HG02759 (cell line): Measurements from ENCODE around the gene GSK3A.

Experiments
- ATAC-seq: cut with Tn5 transposase; IDR thresholded peaks from one replicate; pipeline ENCODE4 v1.9.1; 2021; ENCODE audit warnings: mild to moderate bottlenecking, moderate library complexity; ENCODE audit not compliant: unreplicated experiment

Gene GSK3A

DNA sequence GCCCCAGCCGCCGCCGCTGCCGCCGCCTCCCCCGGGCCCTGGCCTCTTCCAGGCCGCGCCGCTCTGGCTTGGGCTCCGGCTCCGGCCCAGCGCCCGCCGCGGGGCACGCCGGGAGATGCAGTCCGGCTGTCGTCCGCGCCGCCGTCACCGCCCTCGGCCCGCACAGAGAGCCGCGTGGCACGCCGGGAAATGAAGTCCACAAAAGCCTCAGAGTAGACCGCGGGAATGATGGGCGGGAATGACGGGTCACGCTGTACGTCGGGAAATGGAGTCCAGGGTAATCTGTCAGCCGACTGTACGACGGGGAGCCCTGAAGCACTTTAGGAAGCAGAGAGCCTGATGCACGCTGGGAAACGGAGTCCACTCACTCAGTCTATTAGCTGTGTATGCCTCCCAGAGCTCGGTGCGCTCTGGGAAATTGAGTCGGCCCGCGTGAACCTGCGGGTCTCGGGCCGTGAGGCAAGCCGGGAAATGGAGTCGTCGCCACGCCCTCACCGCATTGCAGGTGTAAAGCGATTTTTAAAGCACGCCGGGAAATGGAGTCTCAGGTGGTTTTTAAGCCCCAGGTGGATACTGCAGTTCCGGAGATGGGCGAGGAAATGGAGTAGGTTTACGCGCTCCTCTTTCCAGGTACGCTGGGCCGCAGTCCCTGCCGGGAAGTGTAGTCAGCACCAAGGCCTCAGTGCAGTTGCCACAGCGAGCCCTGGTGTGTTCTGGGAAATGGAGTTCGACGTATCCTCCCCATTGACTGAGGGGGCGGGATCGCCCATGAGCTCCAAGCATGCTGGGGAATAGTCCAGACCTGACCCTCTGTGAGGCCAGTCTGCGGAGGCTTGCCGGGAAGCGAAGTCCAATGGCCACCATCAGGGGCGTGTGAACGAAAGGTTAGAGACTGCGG is at the start of gene GSK3A:
GSK3A (minus strand) TSS at position 91 of the 898 bp plus-strand sequence. CDS start 137 bp downstream, outside the sequence.
- ATAC-seq, result peak; percentile 68

DNA sequence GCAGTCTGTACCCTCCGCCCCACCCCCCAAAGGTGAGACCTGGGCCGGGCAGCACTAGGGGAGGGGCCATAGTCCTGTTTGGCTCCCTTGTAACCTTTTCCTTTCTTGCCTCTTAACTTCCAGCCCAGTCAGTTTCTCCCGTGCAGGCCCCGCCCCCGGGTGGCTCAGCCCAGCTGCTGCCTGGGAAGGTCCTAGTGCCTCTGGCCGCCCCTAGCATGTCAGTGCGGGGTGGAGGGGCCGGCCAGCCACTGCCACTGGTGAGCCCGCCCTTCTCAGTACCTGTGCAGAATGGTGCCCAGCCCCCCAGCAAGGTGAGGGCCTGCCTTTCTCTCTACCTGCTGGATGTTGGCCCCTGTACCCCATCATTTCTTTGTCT is 49.0 kb upstream of the GSK3A start:
- ATAC-seq, result no peak

GRCh38 chr19:42290523-42291434 is 48.4 kb upstream of the GSK3A start:
- ATAC-seq, result no peak

DNA sequence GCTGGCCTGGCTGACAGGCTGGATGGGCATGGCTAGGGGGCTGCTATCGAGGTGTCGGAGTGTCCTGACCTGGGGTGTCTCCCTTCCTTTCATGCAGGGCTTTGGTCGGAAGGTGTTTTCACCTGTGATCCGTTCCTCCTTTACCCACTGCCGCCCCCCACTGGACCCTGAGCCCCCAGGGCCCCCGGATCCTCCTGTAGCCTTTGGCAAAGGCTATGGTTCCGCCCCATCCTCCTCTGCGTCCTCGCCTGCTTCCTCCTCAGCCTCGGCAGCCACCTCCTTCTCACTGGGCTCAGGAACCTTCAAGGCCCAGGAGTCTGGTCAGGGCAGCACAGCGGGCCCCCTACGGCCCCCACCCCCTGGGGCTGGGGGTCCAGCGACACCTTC is 47.7 kb upstream of the GSK3A start:
- no peak for ATAC-seq

DNA sequence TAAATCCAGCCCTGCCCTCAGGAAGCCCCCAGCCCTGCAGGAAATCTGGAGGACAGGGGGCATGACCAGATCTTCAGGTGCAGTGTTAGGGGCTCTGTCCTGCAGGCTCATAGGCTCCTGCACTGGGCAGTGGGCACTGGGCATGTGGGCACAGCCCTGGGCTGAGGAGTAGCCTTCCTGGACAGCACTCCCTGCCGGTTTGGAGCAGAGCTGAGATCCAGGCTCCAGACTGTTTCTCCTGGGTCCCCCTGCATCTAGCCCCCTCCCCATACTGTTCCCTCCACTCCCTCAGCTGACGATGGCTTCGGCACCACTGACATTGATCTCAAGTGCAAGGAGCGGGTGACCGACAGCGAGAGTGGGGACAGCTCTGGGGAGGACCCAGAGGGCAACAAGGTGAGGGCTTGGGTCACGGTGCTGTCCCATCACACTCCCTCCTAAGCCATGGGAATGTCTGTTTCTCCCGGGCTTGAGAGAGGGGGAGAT is 47.2 kb upstream of the GSK3A start:
- no peak for ATAC-seq

GRCh38 chr19:42288881-42289555 is 46.6 kb upstream of the GSK3A start:
- ATAC-seq, result no peak

DNA sequence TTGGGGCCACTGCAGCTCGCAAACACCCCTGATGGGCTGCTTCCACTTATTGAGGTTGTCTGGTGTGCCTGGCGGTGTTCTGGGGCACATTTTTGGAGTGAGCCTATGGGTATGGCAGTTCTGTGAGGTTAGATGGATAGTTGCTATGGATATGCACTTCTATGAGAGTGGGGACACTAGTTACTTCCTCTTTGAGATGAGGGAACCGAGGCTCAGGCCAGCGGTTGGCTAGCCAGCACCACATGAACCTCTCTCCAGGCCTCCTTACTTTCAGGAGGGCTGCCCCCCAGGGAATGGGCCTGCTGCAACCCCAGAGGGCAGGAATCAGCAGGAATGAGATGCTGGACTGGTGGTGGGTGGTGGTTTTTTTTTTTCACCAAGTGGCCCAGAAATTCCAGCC is 46.0 kb upstream of the GSK3A start:
- no peak for ATAC-seq

- no peak for ATAC-seq
Measured at GRCh38 chr19:42287827-42288107, 45.4 kb upstream of the GSK3A start.

DNA sequence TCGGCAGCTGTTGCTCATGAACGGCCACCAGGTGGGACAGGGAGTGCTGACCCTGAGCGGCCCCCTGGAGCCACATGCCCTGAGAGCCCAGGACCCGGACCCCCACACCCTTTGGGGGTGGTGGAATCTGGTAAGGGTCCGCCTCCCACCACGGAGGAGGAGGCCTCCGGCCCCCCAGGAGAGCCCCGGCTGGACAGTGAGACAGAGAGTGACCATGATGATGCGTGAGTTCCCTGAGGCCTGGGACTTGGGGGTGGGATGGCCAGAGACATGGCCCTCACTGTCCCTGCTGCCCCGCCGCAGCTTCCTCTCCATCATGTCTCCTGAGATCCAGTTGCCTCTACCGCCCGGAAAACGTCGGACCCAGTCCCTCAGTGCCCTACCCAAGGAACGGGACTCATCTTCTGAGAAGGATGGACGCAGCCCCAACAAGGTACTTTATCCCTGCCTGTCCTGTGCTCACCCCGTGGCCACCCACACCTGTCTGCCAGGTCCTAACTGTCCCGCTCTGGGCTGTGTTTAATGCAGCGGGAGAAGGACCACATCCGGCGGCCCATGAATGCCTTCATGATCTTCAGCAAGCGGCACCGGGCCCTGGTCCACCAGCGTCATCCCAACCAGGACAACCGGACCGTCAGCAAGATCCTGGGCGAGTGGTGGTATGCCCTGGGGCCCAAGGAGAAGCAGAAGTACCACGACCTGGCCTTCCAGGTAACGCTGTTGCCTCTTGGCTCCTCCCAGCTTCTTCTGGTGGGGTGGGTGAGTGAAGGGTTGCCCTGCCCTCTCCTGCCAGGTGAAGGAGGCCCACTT is 44.8 kb upstream of the GSK3A start:
- ATAC-seq, result no peak

DNA sequence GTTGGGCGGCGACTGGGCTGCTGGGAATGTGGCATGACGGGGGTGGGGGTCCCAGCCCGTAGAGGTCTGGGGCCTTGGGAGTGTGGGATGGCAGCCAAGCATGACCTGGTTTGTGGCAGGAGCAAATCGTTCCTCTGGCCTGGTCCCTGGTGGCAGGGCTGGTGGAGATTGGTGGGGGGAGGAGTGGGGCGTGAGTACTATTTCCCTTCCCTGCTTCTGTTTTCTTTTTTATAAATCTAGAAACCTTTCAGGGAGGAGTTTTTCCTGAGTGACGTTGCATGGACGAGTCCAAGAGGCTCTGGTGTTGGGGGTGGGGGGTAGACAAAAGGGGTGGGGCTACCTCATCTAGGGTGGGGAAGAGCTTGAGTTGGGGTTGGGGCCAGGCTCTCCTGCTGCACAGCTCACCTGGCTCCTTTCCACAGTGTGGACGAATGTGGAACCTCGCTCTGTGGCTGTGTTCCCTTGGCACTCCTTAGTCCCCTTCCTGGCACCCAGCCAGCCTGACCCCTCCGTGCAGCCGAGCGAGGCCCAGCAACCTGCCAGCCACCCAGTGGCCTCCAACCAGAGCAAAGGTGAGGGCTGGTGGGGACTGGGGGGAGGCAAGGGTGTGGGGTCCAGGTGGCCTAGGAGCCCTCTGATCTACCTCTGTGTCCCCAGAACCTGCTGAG is 44.1 kb upstream of the GSK3A start:
- no peak for ATAC-seq

GRCh38 chr19:42285988-42286348 is 43.6 kb upstream of the GSK3A start:
- no peak for ATAC-seq

GRCh38 chr19:42285541-42285941 is 43.1 kb upstream of the GSK3A start:
- no peak for ATAC-seq

- no peak for ATAC-seq
Measured at GRCh38 chr19:42284591-42285341, 42.4 kb upstream of the GSK3A start.

DNA sequence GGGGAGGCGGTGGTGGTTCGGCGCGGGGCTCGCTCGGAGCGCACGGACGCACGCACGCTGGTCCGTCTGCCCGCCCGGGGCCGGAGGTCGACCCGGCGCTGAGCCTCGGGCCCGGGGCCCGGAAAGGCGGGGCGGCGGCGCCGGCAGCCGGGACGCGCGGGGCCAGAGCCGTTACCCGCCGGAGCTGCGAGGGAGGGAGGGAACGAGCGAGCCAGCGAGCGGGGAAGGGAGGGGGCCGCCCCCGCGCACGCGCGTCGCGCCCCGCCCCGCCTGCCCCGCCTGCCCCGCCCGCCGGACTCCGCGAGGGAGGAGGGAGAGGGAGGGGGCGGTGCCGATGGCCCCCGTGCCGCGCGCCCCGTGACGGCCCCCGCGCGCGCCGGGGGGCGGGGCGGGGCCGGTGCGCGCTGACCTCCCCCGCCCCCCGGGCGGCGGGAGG is 41.7 kb upstream of the GSK3A start:
- peak; percentile 43 for ATAC-seq

DNA sequence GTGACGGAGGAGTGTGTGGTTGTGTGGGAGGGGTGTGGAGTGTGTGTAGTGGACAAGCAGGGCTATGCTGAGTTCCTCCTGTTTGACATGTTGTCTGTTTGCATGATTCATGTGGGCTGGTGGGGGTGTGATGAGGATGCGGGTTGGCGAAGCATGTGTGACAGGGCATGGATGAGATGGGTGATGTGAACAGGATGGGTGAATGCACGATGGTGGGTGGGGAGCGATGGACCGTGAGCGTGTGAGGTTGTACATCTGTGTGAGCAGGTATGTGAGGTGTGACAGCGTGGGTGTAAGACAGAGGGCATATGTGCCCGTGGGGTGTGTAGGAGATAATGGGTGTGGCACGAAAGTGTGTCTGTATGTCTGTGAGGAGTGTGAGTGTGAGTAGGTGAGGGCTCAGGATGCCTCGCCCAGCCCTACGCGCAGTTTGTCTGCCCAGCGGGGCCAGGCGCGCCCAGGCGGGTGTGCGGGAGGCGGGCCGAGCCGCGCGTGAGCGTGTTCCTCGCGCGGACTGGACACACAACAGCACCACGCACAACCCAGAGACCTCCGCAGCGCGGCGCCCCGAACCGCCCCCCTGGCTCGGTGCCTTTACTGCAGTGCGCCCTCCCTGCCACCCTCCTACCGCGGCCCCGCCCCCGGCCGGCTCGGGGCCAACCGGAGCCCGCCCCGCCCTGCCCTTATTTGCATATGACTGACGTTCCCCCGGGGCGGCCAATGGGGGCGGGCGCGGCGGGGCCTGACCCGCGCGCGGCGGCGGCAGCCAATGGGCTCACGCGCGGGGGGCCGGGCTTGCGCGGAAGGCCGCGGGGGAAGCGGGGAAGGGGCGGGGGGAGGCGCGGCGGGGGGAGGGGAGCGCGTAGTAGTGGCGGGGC is 41.0 kb upstream of the GSK3A start:
- ATAC-seq, result peak; percentile 50

DNA sequence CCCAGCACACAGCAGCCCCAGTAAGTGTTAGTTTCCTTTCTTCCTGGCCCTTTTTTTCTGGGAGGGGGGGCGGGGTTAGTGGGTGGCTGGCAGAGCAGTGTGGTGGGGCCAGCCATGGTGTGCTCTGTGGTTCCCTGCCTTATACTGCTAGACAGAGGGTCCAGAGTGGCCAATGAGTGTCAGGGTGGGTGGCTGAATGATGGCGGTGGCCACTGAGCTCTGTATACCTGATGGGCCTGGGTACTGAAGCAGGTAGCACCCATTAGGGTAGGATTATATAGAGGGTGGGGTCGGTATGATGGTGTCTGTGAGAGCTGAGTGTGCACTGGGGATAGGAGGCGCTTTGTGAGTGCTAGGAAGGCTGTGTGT is 40.4 kb upstream of the GSK3A start:
- ATAC-seq, result no peak

GRCh38 chr19:42281827-42282762 is 39.7 kb upstream of the GSK3A start:
- ATAC-seq, result no peak
